WTC11 (cell line): ENCODE results near the gene P2RY11.

Source experiments
- ATF2 ChIP-seq: sonication (generic); formaldehyde crosslinking; IDR thresholded peaks from 2 replicates; pipeline ENCODE4 v1.8.1; 2022; ENCODE audit warnings: low read depth, missing genetic modification reagents, borderline replicate concordance
- CREM ChIP-seq: sonication (generic); formaldehyde crosslinking; IDR thresholded peaks from 2 replicates; pipeline ENCODE4 v1.8.1; 2022; ENCODE audit warnings: mild to moderate bottlenecking, missing genetic modification reagents, moderate library complexity
- CTCF ChIP-seq: fragments of 200-600 bp; IDR thresholded peaks from 2 replicates; pipeline ENCODE4 v1.8.0; 2022; ENCODE audit warnings: antibody characterized with exemption
- JAZF1 ChIP-seq: fragments of 250-450 bp; sonication (Bioruptor Pico); IDR thresholded peaks from 2 replicates; pipeline ENCODE4 v1.9.0; 2021; ENCODE audit warnings: moderate library complexity, mild to moderate bottlenecking, inconsistent platforms
- JUN ChIP-seq: sonication (generic); formaldehyde crosslinking; IDR thresholded peaks from 2 replicates; pipeline ENCODE4 v1.8.0; 2023; ENCODE audit warnings: mild to moderate bottlenecking, missing genetic modification reagents
- MXD4 ChIP-seq: fragments of 250-450 bp; sonication (Bioruptor Pico); IDR thresholded peaks from 2 replicates; pipeline ENCODE4 v1.8.0; 2021; ENCODE audit warnings: mild to moderate bottlenecking, moderate library complexity, borderline replicate concordance
- SOX15 ChIP-seq: fragments of 250-450 bp; sonication (Bioruptor Pico); IDR thresholded peaks from 2 replicates; pipeline ENCODE4 v1.9.0; 2021; ENCODE audit warnings: mild to moderate bottlenecking
- USF2 ChIP-seq: sonication (generic); formaldehyde crosslinking; IDR thresholded peaks from 2 replicates; pipeline ENCODE4 v1.8.1; 2023; ENCODE audit warnings: mild to moderate bottlenecking, missing genetic modification reagents, moderate library complexity
- ZNF138 ChIP-seq: sonication (generic); formaldehyde crosslinking; conservative IDR thresholded peaks from 2 replicates; pipeline ENCODE4 v1.8.1; 2022; ENCODE audit warnings: mild to moderate bottlenecking, moderate library complexity, missing genetic modification reagents
- ZNF263 ChIP-seq: sonication (generic); formaldehyde crosslinking; IDR thresholded peaks from 2 replicates; pipeline ENCODE4 v1.8.1; 2022; ENCODE audit warnings: low read depth, mild to moderate bottlenecking, moderate library complexity, missing genetic modification reagents

- TF ChIP-seq CTCF (no peak), USF2 (CRISPR knock-in tag) (no peak), JUN (CRISPR knock-in tag) (no peak), CREM (CRISPR knock-in tag) (no peak), ZNF263 (no peak), JAZF1 (CRISPR knock-in tag) (no peak), ATF2 (CRISPR knock-in tag) (no peak), SOX15 (CRISPR knock-in tag) (no peak), MXD4 (CRISPR knock-in tag) (no peak), ZNF138 (no peak)
Observed at GRCh38 chr19:10136936-10137335, 25.4 kb downstream of the P2RY11 start.
